ENCODE data around the gene SCGB1C1.

DNA sequence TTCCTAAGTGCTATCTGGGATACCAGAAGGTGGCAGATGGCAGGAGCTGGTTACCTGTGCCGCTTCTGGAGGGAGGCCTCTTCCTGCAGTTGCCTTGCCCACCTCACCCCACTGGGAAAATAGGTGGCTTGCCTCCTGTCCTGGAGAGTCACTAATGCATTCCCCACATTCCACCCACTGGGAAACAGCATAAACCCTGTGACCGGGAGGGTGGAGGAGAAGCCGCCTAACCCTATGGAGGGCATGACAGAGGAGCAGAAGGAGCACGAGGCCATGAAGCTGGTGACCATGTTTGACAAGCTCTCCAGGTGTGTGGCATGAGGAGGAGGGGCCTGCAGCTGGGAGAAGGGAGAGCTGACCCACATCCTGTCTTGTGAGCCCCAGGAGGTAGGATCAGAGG is 20.2 kb downstream of the SCGB1C1 start:
- TF ChIP-seq TEAD1 (CRISPR knock-in tag; IDR thresholded peaks at IDR 0.05) = no peak
- TF ChIP-seq EGR1 (conservative IDR thresholded peaks at IDR 0.05) = no peak
- TF ChIP-seq, protein P1, sequence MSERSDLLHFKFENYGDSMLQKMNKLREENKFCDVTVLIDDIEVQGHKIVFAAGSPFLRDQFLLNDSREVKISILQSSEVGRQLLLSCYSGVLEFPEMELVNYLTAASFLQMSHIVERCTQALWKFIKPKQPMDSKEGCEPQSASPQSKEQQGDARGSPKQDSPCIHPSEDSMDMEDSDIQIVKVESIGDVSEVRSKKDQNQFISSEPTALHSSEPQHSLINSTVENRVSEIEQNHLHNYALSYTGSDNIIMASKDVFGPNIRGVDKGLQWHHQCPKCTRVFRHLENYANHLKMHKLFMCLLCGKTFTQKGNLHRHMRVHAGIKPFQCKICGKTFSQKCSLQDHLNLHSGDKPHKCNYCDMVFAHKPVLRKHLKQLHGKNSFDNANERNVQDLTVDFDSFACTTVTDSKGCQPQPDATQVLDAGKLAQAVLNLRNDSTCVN (CRISPR knock-in tag; IDR thresholded peaks at IDR 0.05) = no peak
- no peak for TF ChIP-seq ZNF780A (CRISPR knock-in tag; IDR thresholded peaks at IDR 0.05)
- TF ChIP-seq CBX5 (IDR thresholded peaks at IDR 0.05; ENCODE audit: borderline replicate concordance, low read depth) = no peak
- TF ChIP-seq JUNB (CRISPR knock-in tag; conservative IDR thresholded peaks at IDR 0.05) = no peak
- TF ChIP-seq ELF2 (CRISPR knock-in tag; IDR thresholded peaks at IDR 0.05) = no peak
- TF ChIP-seq, protein P2, sequence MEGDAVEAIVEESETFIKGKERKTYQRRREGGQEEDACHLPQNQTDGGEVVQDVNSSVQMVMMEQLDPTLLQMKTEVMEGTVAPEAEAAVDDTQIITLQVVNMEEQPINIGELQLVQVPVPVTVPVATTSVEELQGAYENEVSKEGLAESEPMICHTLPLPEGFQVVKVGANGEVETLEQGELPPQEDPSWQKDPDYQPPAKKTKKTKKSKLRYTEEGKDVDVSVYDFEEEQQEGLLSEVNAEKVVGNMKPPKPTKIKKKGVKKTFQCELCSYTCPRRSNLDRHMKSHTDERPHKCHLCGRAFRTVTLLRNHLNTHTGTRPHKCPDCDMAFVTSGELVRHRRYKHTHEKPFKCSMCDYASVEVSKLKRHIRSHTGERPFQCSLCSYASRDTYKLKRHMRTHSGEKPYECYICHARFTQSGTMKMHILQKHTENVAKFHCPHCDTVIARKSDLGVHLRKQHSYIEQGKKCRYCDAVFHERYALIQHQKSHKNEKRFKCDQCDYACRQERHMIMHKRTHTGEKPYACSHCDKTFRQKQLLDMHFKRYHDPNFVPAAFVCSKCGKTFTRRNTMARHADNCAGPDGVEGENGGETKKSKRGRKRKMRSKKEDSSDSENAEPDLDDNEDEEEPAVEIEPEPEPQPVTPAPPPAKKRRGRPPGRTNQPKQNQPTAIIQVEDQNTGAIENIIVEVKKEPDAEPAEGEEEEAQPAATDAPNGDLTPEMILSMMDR (IDR thresholded peaks at IDR 0.05 in 2 of 3, conservative IDR thresholded peaks at IDR 0.05 in 1 of 3; ENCODE audit: insufficient read depth in 2 of 3, low read depth in 1 of 3, low read length in 3 of 3) = no peak

All from K562 (cell line).